Thyroid gland (tissue), 4 donors: ENCODE results near the gene SLC38A3. TPM values are rescaled to one million over a fixed set of nuclear protein-coding genes. Genes with fewer than 3 reads are reported as not detected.
A peak's percentile ranks its signal among the peaks of the same experiment; 100 is the strongest.

ENCODE experiments used
- DNase-seq, 2 donors: peaks; one replicate each; pipeline ENCODE4 v3.0.0-alpha.2; 2019
- H3K27ac ChIP-seq, 3 donors: fragments of 200-600 bp; sonication (generic); 1 replicate in 2 of 3; 2 replicates in 1 of 3; pipeline ENCODE4 v1.5.1; 2016 to 2019; ENCODE audit warnings: mild to moderate bottlenecking in 1 of 3, moderate library complexity in 1 of 3
- H3K27me3 ChIP-seq: fragments of 200-600 bp; sonication (generic); one replicate; pipeline ENCODE4 v1.5.1; 2019
- H3K36me3 ChIP-seq, 2 donors: fragments of 200-600 bp; sonication (generic); one replicate each; pipeline ENCODE4 v1.5.1; 2016 to 2019
- H3K4me1 ChIP-seq, 2 donors: fragments of 200-600 bp; sonication (generic); one replicate each; pipeline ENCODE4 v1.5.1; 2017 to 2019
- H3K4me3 ChIP-seq, 3 donors: fragments of 200-600 bp; sonication (generic); replicated peaks in 1 of 3; 1 replicate in 2 of 3; 2 replicates in 1 of 3; pipeline ENCODE4 v1.5.1; 2016; ENCODE audit warnings: mild to moderate bottlenecking in 1 of 3
- H3K9me3 ChIP-seq: fragments of 200-600 bp; sonication (generic); one replicate; pipeline ENCODE4 v1.5.1; 2017
- POLR2A ChIP-seq, 2 donors: fragments of 450-650 bp; IDR thresholded peaks; one replicate each; pipeline ENCODE4 v1.6.1; 2017; ENCODE audit warnings: antibody characterized with exemption in 2 of 2, mild to moderate bottlenecking in 2 of 2, moderate library complexity in 1 of 2
- WGBS, 2 donors: methylation state at CpG; one replicate each; pipeline ENCODE4 v1.1.5; 2017; 5-methylcytosine and 5-hydroxymethylcytosine counted together
- intact Hi-C: fragments of 100-400 bp; cut with DNase I; formaldehyde crosslinking; loops from one replicate; pipeline ENCODE4 v1.15.1; 2023
- total RNA-seq, 4 donors: library from RNA; depleted of rRNA; stranded (reverse); fragments of >200 nt; gene quantifications; one replicate each; pipeline ENCODE4 v1.2.3, GENCODE V29; 2016
- TF ChIP-seq, protein P1 (sequence below), 6 experiments: fragments of 200-600 bp in 3 of 6; fragments of 450-650 bp in 3 of 6; sonication (generic) in 3 of 6; IDR thresholded peaks; one replicate each; pipeline ENCODE4 v1.5.1; 2016 to 2019; ENCODE audit warnings: antibody characterized with exemption in 6 of 6, mild to moderate bottlenecking in 2 of 6, inconsistent platforms in 1 of 6, moderate library complexity in 1 of 6

SLC38A3 gene
- total RNA-seq, 4 donors from 2014 or later = 1.1 to 5.0 (median 3.6) TPM

DNA sequence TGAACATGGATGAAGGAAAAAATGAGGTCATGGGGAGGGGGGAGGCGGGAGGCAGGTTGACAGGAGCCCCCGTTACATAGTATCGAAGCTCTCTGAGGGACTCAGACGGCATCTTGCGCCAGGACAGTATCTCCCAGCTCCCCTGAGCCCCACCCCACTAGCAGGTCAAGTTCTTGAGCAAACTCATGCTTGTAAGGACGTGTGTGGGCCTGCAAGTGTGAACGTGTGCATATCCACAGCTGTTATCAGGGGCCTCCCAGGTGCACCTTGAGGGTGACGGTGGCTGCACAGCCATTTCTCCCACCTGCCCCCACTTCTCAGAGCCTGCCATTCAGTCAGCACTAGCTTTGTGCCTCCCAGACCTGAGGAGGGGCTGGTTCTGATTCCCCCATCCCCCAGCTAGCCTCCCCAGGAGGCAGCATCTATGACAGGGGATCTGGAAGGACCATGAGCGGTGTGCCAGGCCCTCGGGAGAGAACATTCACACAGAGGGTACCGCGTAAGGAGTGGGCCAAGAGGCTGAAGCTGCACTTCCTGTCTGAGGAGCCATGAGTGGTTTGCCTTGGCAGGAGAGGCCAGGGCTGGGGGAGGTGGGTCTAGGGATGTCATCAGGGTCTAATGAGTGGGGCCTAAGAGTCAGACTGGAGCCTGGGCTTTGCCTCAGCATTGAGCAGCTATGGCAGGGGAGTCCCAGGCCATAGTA is 47.1 kb upstream of the SLC38A3 start:
- WGBS, 2 donors = 58 to 63% methylated on average over 10 to 12 of the region's 12 CpGs
- H3K9me3 ChIP-seq = no peaks in the 10 kb centered on the region
- H3K36me3 ChIP-seq = no peaks in the 10 kb centered on the region
- H3K27ac ChIP-seq = peak overlapping the region; percentile 34 to 90 (median 57)
- peaks cover 57 to 82% of the 10 kb centered on the region in 2 donors for H3K4me1 ChIP-seq
- peak overlapping the region in 1 of 3 donors; percentile 39 for H3K4me3 ChIP-seq
- peak; percentile 61 for DNase-seq
- no peak for TF ChIP-seq POLR2A (IDR thresholded peaks at IDR 0.05)
- TF ChIP-seq, protein P1, sequence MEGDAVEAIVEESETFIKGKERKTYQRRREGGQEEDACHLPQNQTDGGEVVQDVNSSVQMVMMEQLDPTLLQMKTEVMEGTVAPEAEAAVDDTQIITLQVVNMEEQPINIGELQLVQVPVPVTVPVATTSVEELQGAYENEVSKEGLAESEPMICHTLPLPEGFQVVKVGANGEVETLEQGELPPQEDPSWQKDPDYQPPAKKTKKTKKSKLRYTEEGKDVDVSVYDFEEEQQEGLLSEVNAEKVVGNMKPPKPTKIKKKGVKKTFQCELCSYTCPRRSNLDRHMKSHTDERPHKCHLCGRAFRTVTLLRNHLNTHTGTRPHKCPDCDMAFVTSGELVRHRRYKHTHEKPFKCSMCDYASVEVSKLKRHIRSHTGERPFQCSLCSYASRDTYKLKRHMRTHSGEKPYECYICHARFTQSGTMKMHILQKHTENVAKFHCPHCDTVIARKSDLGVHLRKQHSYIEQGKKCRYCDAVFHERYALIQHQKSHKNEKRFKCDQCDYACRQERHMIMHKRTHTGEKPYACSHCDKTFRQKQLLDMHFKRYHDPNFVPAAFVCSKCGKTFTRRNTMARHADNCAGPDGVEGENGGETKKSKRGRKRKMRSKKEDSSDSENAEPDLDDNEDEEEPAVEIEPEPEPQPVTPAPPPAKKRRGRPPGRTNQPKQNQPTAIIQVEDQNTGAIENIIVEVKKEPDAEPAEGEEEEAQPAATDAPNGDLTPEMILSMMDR (IDR thresholded peaks at IDR 0.05) = no peak
- H3K27me3 ChIP-seq = no peaks in the 10 kb centered on the region
- intact Hi-C loops = no loop called here

GRCh38 chr3:50158530-50159146 is 46.4 kb upstream of the SLC38A3 start:
- no peak for DNase-seq
- Histone ChIP-seq H3K9me3 (no peaks in the 10 kb centered on the region), H3K27ac (peak overlapping the region in 2 of 3 donors; percentile 57 to 90), H3K4me1 (peaks cover 64 to 89% of the 10 kb centered on the region in 2 donors), H3K36me3 (no peaks in the 10 kb centered on the region), H3K27me3 (no peaks in the 10 kb centered on the region), H3K4me3 (no peak overlapping the region)
- WGBS, 2 donors = 70 to 84% methylated on average over 9 to 10 of the region's 10 CpGs
- no peak for TF ChIP-seq POLR2A (IDR thresholded peaks at IDR 0.05)
- TF ChIP-seq, protein P1 (IDR thresholded peaks at IDR 0.05) = no peak
- intact Hi-C loops = no loop called here

DNA sequence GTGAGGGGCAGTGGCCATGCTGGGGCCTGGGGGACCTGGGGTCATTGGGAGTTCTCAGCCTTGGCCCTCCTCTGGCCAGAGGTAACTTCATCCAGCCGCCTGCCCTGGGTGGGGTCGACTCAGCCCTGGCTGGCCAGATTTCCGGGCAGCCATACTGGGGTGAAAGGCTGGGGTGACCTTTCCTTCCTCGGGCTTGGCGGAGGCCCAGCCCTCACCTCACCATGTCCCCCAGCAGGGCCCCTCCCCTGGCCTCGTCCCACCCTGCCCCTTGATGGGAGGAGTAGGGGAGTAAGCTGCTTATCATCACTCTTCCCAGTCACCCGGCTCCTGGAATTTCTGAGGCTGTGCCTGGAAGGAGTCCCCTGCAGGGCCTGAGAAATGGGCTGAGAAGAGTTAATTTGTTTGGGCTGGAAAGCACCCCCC is 44.5 kb upstream of the SLC38A3 start:
- TF ChIP-seq POLR2A (IDR thresholded peaks at IDR 0.05) = no peak
- no peak for DNase-seq
- Histone ChIP-seq H3K4me1 (peaks cover 79 to 100% of the 10 kb centered on the region in 2 donors), H3K27ac (peak overlapping the region; percentile 90 to 93 (median 92)), H3K9me3 (no peaks in the 10 kb centered on the region), H3K27me3 (no peaks in the 10 kb centered on the region), H3K4me3 (no peak overlapping the region), H3K36me3 (no peaks in the 10 kb centered on the region)
- 21 to 53% methylated on average over 3 to 5 of the region's 7 CpGs for WGBS, 2 donors
- intact Hi-C loops = no loop called here

GRCh38 chr3:50161320-50161719 is 43.8 kb upstream of the SLC38A3 start:
- TF ChIP-seq, protein P1 (IDR thresholded peaks at IDR 0.05) = no peak
- no peak for TF ChIP-seq POLR2A (IDR thresholded peaks at IDR 0.05)
- intact Hi-C loops = no loop called here
- H3K27ac ChIP-seq = peak overlapping the region; percentile 90 to 93 (median 92)
- H3K4me1 ChIP-seq = peaks cover 79 to 100% of the 10 kb centered on the region in 2 donors
- H3K27me3 ChIP-seq = no peaks in the 10 kb centered on the region
- no peaks in the 10 kb centered on the region for H3K9me3 ChIP-seq
- H3K36me3 ChIP-seq = no peaks in the 10 kb centered on the region
- H3K4me3 ChIP-seq = no peak overlapping the region
- DNase-seq = peak; percentile 59 to 70
- WGBS, 2 donors = 37 to 71% methylated on average over 9 to 10 of the region's 13 CpGs

- intact Hi-C loops = no loop called here
- H3K4me1 ChIP-seq = peaks cover 79 to 100% of the 10 kb centered on the region in 2 donors
- 30 to 62% methylated on average over 3 to 4 of the region's 5 CpGs for WGBS, 2 donors
- H3K9me3 ChIP-seq = no peaks in the 10 kb centered on the region
- peak overlapping the region; percentile 90 to 93 (median 92) for H3K27ac ChIP-seq
- no peaks in the 10 kb centered on the region for H3K36me3 ChIP-seq
- TF ChIP-seq, protein P1 (IDR thresholded peaks at IDR 0.05) = no peak
- peak in 1 of 2 donors; percentile 31 for TF ChIP-seq POLR2A (IDR thresholded peaks at IDR 0.05)
- H3K27me3 ChIP-seq = no peaks in the 10 kb centered on the region
- H3K4me3 ChIP-seq = no peak overlapping the region
- DNase-seq = peak; percentile 80 to 87
These were observed 42.8 kb upstream of the SLC38A3 start for GRCh38 chr3:50162034-50162883.
